Measurements from ENCODE around the gene ZNF462. TPM values are rescaled to one million over a fixed set of nuclear protein-coding genes. Genes with fewer than 3 reads are reported as not detected.

Gene ZNF462
- polyA plus RNA-seq, 3 donors: 23.0 to 35.8 (median 35.3) TPM

DNA sequence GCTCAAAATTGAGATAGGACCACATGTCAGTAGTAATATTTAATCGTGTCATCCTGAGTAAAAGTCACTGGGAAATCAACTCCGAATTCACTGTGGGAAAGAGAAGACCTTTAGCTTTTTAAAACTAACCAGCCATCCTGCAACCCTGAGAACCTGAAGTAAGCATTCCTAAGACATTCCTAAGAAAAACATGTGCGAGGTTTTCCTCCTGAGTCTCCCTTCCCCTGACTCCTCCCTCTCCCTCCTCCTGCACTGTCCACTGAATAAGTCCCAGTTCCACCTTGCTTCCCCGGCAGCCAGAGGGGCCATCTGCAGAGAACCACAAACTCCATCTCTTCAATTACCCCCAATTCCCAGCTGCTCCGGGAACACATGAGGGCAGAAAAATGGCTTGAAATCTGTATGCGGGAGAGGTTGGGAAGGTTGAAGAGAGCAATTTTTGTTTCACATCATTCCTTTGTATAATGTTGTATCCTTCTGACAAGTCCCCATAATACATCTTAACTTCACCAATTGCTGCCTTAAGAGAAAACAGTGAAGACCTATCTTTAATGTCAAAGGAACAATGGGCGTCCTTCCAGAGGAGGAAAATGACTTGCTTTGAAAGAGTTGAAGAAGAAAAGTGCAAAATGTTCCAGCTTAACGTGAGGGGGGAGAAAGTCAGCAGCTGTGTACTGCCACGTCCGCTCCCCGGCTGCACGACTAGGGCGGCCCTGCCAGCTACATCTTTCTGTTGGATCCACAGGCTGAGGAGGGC lies 186.3 kb downstream of the ZNF462 start:
- DNase-seq: no peak

DNA sequence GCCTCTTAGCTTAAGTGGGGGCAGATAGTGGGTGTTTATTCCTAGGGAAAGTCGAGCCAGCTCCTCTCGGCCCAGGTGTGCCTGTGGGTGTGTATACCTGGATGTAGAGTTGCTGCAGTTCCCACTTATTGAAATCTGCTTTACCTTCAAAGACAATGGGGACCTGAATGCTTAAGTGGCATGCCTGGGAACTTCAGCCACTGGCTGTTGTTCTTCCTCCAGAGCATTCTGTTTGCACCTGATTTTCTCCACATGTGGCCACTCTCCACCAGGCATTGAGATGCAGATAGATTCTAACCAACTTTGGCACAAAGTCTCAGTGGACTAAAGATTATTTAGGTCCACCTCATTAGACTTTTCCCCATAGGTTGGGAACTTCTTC lies 186.8 kb downstream of the ZNF462 start:
- DNase-seq: no peak

DNA sequence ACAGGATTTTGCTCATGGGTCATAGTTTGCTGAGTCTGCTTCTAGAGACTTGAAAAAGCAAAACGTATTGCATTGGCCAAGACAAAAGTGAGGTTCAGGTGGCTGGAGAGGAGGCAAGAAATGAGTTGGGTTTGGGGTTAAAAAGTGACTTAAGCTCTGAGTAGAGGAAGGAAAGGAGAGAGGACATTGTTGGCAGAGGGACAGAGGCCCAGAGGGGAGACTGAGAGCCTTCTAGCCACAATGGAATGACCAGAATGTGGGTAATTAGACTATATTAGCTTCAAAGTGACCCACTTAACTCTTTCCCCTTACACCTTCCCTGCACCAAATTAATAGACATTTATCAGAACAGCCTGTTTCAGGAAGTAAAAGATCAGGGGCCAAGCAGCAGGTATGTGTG lies 188.4 kb downstream of the ZNF462 start:
- no peak for DNase-seq

DNA sequence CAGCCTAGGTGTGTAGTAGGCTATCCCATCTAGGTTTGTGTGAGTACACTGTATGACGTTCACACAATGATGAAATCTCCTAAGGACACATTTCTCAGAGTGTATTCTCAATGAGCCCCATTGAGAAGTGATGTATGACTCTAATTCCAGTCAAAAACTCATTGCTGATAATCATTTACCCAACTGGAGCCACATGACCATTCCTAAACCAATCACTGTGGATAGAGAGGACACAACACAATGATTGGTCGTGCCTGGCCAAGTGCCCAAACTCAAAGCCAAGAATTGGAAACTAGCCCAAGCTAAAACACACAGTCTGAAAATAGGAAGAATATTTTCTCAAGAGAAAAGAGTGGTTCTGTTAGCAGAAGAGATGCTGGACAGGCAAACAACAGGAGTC lies 191.2 kb downstream of the ZNF462 start:
- no peak for DNase-seq

DNA sequence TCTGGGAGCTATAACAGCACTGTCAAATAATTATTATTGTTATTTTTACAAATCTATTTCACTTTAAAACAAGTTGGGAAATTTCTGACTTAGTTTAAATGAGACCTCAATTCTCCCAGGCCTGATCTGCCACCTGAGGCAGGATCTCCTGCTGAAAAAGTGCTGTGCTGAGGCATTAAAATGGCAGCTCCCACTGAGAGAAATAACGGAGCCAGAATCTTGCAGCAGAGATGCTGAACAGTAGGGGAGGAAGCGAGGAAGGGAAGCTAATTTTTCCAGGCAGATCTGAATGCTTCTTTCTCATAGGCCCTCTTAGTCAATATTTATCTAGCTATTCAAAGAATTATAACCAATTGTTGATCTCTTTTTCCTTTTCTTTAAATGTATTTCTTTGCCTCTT lies 196.3 kb downstream of the ZNF462 start:
- no peak for DNase-seq

DNA sequence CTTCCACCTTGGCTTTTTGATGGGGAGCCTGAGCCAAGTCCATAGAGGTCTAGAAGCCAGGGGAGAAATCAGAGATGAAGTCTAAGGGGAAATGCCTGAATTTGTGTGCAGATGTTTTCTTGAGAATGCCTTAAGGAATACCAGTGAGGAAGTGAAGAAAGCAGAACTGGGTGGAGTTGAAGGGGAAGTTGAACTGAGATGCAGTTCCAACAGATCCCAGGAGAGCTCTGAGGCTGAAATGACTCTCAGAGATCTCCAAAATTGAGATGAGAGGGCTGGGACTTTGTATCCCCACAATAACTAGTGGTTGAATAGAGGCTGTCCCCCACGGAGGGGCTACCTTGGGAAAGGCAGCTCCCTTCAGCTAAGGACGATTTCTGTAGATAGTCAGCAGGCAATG lies 197.1 kb downstream of the ZNF462 start:
- no peak for DNase-seq
